ENCODE measurements around the gene TNNC1.

Gene TNNC1

GRCh38 chr3:52468336-52468735 lies 14.5 kb upstream of the TNNC1 start:
- no peak for TF ChIP-seq CTCF (IDR thresholded peaks at IDR 0.05; ENCODE audit: insufficient read depth, low read length, poor library complexity, severe bottlenecking)
- no peak for DNase-seq (ENCODE audit: extremely low read depth, insufficient read length)
- H3K36me3 ChIP-seq (ENCODE audit: control insufficient read depth, insufficient read depth, low read length), result peaks cover 26% of the 10 kb centered on the region
- H3K4me3 ChIP-seq (replicated peaks; ENCODE audit: low read depth, low read length), result no peak overlapping the region
- H3K27me3 ChIP-seq (replicated peaks; ENCODE audit: control insufficient read depth, insufficient read depth, low read length), result no peaks in the 10 kb centered on the region

GRCh38 chr3:52463416-52463815 lies 9.6 kb upstream of the TNNC1 start:
- TF ChIP-seq CTCF (IDR thresholded peaks at IDR 0.05; ENCODE audit: insufficient read depth, low read length, poor library complexity, severe bottlenecking), result no peak

GRCh38 chr3:52461874-52462273 lies 8.0 kb upstream of the TNNC1 start:
- no peak for DNase-seq (ENCODE audit: extremely low read depth, insufficient read length)
- Histone ChIP-seq H3K4me3 (replicated peaks; ENCODE audit: low read depth, low read length) (no peak overlapping the region), H3K27me3 (replicated peaks; ENCODE audit: control insufficient read depth, insufficient read depth, low read length) (no peaks in the 10 kb centered on the region), H3K36me3 (ENCODE audit: control insufficient read depth, insufficient read depth, low read length) (peaks cover 15% of the 10 kb centered on the region)
- TF ChIP-seq CTCF (IDR thresholded peaks at IDR 0.05; ENCODE audit: insufficient read depth, low read length, poor library complexity, severe bottlenecking), result no peak

More at GRCh38 chr3:52463416-52463815, 9.6 kb upstream of the TNNC1 start:
- H3K4me3 ChIP-seq (replicated peaks; ENCODE audit: low read depth, low read length), result no peak overlapping the region
- no peak for DNase-seq (ENCODE audit: extremely low read depth, insufficient read length)
- peaks cover 14% of the 10 kb centered on the region for H3K36me3 ChIP-seq (ENCODE audit: control insufficient read depth, insufficient read depth, low read length)
- H3K27me3 ChIP-seq (replicated peaks; ENCODE audit: control insufficient read depth, insufficient read depth, low read length), result no peaks in the 10 kb centered on the region

GRCh38 chr3:52458770-52459545 lies 5.1 kb upstream of the TNNC1 start:
- peaks cover 6% of the 10 kb centered on the region for H3K36me3 ChIP-seq (ENCODE audit: control insufficient read depth, insufficient read depth, low read length)
- no peak for DNase-seq (ENCODE audit: extremely low read depth, insufficient read length)
- TF ChIP-seq CTCF (IDR thresholded peaks at IDR 0.05; ENCODE audit: insufficient read depth, low read length, poor library complexity, severe bottlenecking), result no peak
- H3K4me3 ChIP-seq (replicated peaks; ENCODE audit: low read depth, low read length), result no peak overlapping the region
- no peaks in the 10 kb centered on the region for H3K27me3 ChIP-seq (replicated peaks; ENCODE audit: control insufficient read depth, insufficient read depth, low read length)

- peaks cover 6% of the 10 kb centered on the region for H3K36me3 ChIP-seq (ENCODE audit: control insufficient read depth, insufficient read depth, low read length)
- H3K4me3 ChIP-seq (replicated peaks; ENCODE audit: low read depth, low read length), result no peak overlapping the region
- no peaks in the 10 kb centered on the region for H3K27me3 ChIP-seq (replicated peaks; ENCODE audit: control insufficient read depth, insufficient read depth, low read length)
- DNase-seq (ENCODE audit: extremely low read depth, insufficient read length), result no peak
- TF ChIP-seq CTCF (IDR thresholded peaks at IDR 0.05; ENCODE audit: insufficient read depth, low read length, poor library complexity, severe bottlenecking), result no peak
Observed at GRCh38 chr3:52458031-52458760, 4.4 kb upstream of the TNNC1 start.
